ENCODE results near the gene CCDC159.
"Not testable (repeated sequence)": the region's sequence is repeated elsewhere in the genome, so short reads cannot be mapped to it uniquely, and the experiment has no call there.

GRCh38 chr19:11320278-11320995 lies 25.9 kb upstream of the CCDC159 start:
- not testable (repeated sequence) for TF ChIP-seq POLR2A (IDR thresholded peaks at IDR 0.05); CTCF (IDR thresholded peaks at IDR 0.05 in 4 of 5, conservative IDR thresholded peaks at IDR 0.05 in 1 of 5)
